ENCODE data around the gene FAM9B. TPM values are rescaled to one million over a fixed set of nuclear protein-coding genes. Genes with fewer than 3 reads are reported as not detected.

FAM9B gene
- total RNA-seq, 5 donors from 2014 or later (not counting 1 experiment from before 2014, with no cell fraction given): not detected

GRCh38 chrX:9062641-9063040, 28.7 kb upstream of the FAM9B start:
- peaks cover 4 to 13% (median 8%) of the 10 kb centered on the region in 3 donors for H3K9me3 Mint-ChIP-seq
- CTCF ChIA-PET: no interaction called here
- Histone ChIP-seq H3K9me3 (no peaks in the 10 kb centered on the region), H3K27ac (ENCODE audit: low read length) (no peak overlapping the region), H3K4me3 (ENCODE audit: control insufficient read depth in 1 of 2, extremely low read depth in 1 of 2, low read length in 1 of 2) (no peak overlapping the region), H3K4me1 (ENCODE audit: control insufficient read depth in 1 of 2, extremely low read depth in 1 of 2, insufficient read depth in 2 of 2, low read length in 2 of 2) (no peaks in the 10 kb centered on the region), H3K36me3 (ENCODE audit: control insufficient read depth in 2 of 2, extremely low read depth in 1 of 2, insufficient read depth in 1 of 2, low read length in 1 of 2) (no peaks in the 10 kb centered on the region), H3K27me3 (replicated peaks in 1 of 2; ENCODE audit: control insufficient read depth in 2 of 2, extremely low read depth in 1 of 2, insufficient read depth in 2 of 2, low read length in 1 of 2) (no peaks in the 10 kb centered on the region)
- peaks cover 0 to 17% of the 10 kb centered on the region in 2 donors for H3K27me3 Mint-ChIP-seq
- no peak overlapping the region for H3K27ac Mint-ChIP-seq
- no peaks in the 10 kb centered on the region for H3K4me1 Mint-ChIP-seq
- DNase-seq (no peak), ATAC-seq (replicated peaks in 1 of 4) (no peak)
- WGBS (ENCODE audit: insufficient coverage): 90% methylated on average over 2 of the region's 3 CpGs
- H3K36me3 Mint-ChIP-seq: no peaks in the 10 kb centered on the region
- no peak overlapping the region for H3K4me3 Mint-ChIP-seq
- POLR2A ChIA-PET: no interaction called here

- DNase-seq: no peak
- CTCF ChIA-PET: no interaction called here
- H3K9me3 Mint-ChIP-seq: no peaks in the 10 kb centered on the region
Measured at GRCh38 chrX:9055354-9055753, 21.4 kb upstream of the FAM9B start.

DNA sequence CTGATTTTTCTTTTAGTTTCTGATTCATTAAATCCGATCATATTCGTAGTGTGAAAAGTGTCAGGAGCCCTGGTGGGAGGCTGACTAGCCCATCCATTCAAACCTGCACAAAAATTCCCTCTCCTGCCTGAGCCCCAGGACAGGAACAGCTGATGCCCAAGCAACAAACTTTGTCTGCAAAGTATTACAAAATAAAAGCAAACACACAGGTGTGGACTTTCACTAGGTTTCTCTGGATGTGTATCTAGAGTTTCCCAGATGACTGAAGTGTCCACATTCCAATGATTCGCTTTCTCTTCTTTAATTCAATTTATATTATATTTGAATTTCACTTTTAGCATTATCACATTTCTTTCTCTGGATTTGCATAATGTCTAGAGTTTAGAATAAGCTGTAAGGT, 18.2 kb upstream of the FAM9B start:
- H3K27ac ChIP-seq (ENCODE audit: low read length): no peak overlapping the region
- ChIA-PET CTCF (interaction anchor here in 1 of 2 donors (0.6 kb wide), 1 partner anchor 14 kb away, joined by 3 read pairs; no protein-coding TSS in a partner anchor), POLR2A (no interaction called here)
- Mint-ChIP-seq H3K4me1 (no peaks in the 10 kb centered on the region), H3K36me3 (no peaks in the 10 kb centered on the region), H3K27ac (no peak overlapping the region), H3K9me3 (no peaks in the 10 kb centered on the region), H3K4me3 (no peak overlapping the region), H3K27me3 (peaks cover 0 to 12% of the 10 kb centered on the region in 2 donors)
- no peaks in the 10 kb centered on the region for H3K36me3 ChIP-seq (ENCODE audit: control insufficient read depth in 2 of 2, extremely low read depth in 1 of 2, insufficient read depth in 1 of 2, low read length in 1 of 2)
- no peak for DNase-seq
- H3K4me3 ChIP-seq (ENCODE audit: control insufficient read depth in 1 of 2, extremely low read depth in 1 of 2, low read length in 1 of 2): no peak overlapping the region
- H3K4me1 ChIP-seq (ENCODE audit: control insufficient read depth in 1 of 2, extremely low read depth in 1 of 2, insufficient read depth in 2 of 2, low read length in 2 of 2): no peaks in the 10 kb centered on the region
- ATAC-seq (replicated peaks in 1 of 4): no peak
- no peaks in the 10 kb centered on the region for H3K27me3 ChIP-seq (replicated peaks in 1 of 2; ENCODE audit: control insufficient read depth in 2 of 2, extremely low read depth in 1 of 2, insufficient read depth in 2 of 2, low read length in 1 of 2)
- no peaks in the 10 kb centered on the region for H3K9me3 ChIP-seq
- no CpG with 5 or more reads among the region's 3 CpGs for WGBS (ENCODE audit: insufficient coverage)

More at GRCh38 chrX:9055354-9055753, 21.4 kb upstream of the FAM9B start:
- Mint-ChIP-seq H3K27me3 (peaks cover 0 to 15% of the 10 kb centered on the region in 2 donors), H3K4me3 (no peak overlapping the region), H3K27ac (no peak overlapping the region), H3K4me1 (no peaks in the 10 kb centered on the region), H3K36me3 (no peaks in the 10 kb centered on the region)
- H3K27ac ChIP-seq (ENCODE audit: low read length): no peak overlapping the region
- no peaks in the 10 kb centered on the region for H3K9me3 ChIP-seq
- H3K4me1 ChIP-seq (ENCODE audit: control insufficient read depth in 1 of 2, extremely low read depth in 1 of 2, insufficient read depth in 2 of 2, low read length in 2 of 2): no peaks in the 10 kb centered on the region
- H3K27me3 ChIP-seq (replicated peaks in 1 of 2; ENCODE audit: control insufficient read depth in 2 of 2, extremely low read depth in 1 of 2, insufficient read depth in 2 of 2, low read length in 1 of 2): no peaks in the 10 kb centered on the region
- no peak overlapping the region for H3K4me3 ChIP-seq (ENCODE audit: control insufficient read depth in 1 of 2, extremely low read depth in 1 of 2, low read length in 1 of 2)
- no peaks in the 10 kb centered on the region for H3K36me3 ChIP-seq (ENCODE audit: control insufficient read depth in 2 of 2, extremely low read depth in 1 of 2, insufficient read depth in 1 of 2, low read length in 1 of 2)
- POLR2A ChIA-PET: no interaction called here
- no peak for ATAC-seq (replicated peaks in 1 of 4)
- WGBS (ENCODE audit: insufficient coverage): no CpG with 5 or more reads among the region's 2 CpGs

- H3K27ac ChIP-seq (ENCODE audit: low read length): no peak overlapping the region
- no peak overlapping the region for H3K27ac Mint-ChIP-seq
- H3K9me3 Mint-ChIP-seq: no peaks in the 10 kb centered on the region
- no peak overlapping the region for H3K4me3 Mint-ChIP-seq
- peaks cover 0 to 4% of the 10 kb centered on the region in 2 donors for H3K27me3 Mint-ChIP-seq
- WGBS (ENCODE audit: insufficient coverage): no CpG with 5 or more reads among the region's 3 CpGs
- H3K27me3 ChIP-seq (replicated peaks in 1 of 2; ENCODE audit: control insufficient read depth in 2 of 2, extremely low read depth in 1 of 2, insufficient read depth in 2 of 2, low read length in 1 of 2): no peaks in the 10 kb centered on the region
- H3K36me3 Mint-ChIP-seq: no peaks in the 10 kb centered on the region
- CTCF ChIA-PET: no interaction called here
- ATAC-seq (replicated peaks in 1 of 4) (no peak), DNase-seq (no peak)
- H3K4me1 Mint-ChIP-seq: no peaks in the 10 kb centered on the region
- POLR2A ChIA-PET: no interaction called here
- no peak overlapping the region for H3K4me3 ChIP-seq (ENCODE audit: control insufficient read depth in 1 of 2, extremely low read depth in 1 of 2, low read length in 1 of 2)
- H3K36me3 ChIP-seq (ENCODE audit: control insufficient read depth in 2 of 2, extremely low read depth in 1 of 2, insufficient read depth in 1 of 2, low read length in 1 of 2): no peaks in the 10 kb centered on the region
- no peaks in the 10 kb centered on the region for H3K9me3 ChIP-seq
- H3K4me1 ChIP-seq (ENCODE audit: control insufficient read depth in 1 of 2, extremely low read depth in 1 of 2, insufficient read depth in 2 of 2, low read length in 2 of 2): no peaks in the 10 kb centered on the region
Measured at GRCh38 chrX:9050331-9050730, 16.4 kb upstream of the FAM9B start.

GRCh38 chrX:9048801-9049200, 14.9 kb upstream of the FAM9B start:
- POLR2A ChIA-PET: no interaction called here
- ATAC-seq (replicated peaks in 1 of 4): no peak
- DNase-seq: no peak
- no CpG with 5 or more reads among the region's 1 CpG for WGBS (ENCODE audit: insufficient coverage)
- Histone ChIP-seq H3K27me3 (replicated peaks in 1 of 2; ENCODE audit: control insufficient read depth in 2 of 2, extremely low read depth in 1 of 2, insufficient read depth in 2 of 2, low read length in 1 of 2) (no peaks in the 10 kb centered on the region), H3K36me3 (ENCODE audit: control insufficient read depth in 2 of 2, extremely low read depth in 1 of 2, insufficient read depth in 1 of 2, low read length in 1 of 2) (no peaks in the 10 kb centered on the region), H3K9me3 (no peaks in the 10 kb centered on the region), H3K4me3 (ENCODE audit: control insufficient read depth in 1 of 2, extremely low read depth in 1 of 2, low read length in 1 of 2) (no peak overlapping the region), H3K4me1 (ENCODE audit: control insufficient read depth in 1 of 2, extremely low read depth in 1 of 2, insufficient read depth in 2 of 2, low read length in 2 of 2) (no peaks in the 10 kb centered on the region), H3K27ac (ENCODE audit: low read length) (no peak overlapping the region)
- H3K4me1 Mint-ChIP-seq: no peaks in the 10 kb centered on the region
- H3K27me3 Mint-ChIP-seq: no peaks in the 10 kb centered on the region
- H3K27ac Mint-ChIP-seq: no peak overlapping the region
- no peak overlapping the region for H3K4me3 Mint-ChIP-seq
- H3K36me3 Mint-ChIP-seq: no peaks in the 10 kb centered on the region
- no peaks in the 10 kb centered on the region for H3K9me3 Mint-ChIP-seq
- CTCF ChIA-PET: no interaction called here

DNA sequence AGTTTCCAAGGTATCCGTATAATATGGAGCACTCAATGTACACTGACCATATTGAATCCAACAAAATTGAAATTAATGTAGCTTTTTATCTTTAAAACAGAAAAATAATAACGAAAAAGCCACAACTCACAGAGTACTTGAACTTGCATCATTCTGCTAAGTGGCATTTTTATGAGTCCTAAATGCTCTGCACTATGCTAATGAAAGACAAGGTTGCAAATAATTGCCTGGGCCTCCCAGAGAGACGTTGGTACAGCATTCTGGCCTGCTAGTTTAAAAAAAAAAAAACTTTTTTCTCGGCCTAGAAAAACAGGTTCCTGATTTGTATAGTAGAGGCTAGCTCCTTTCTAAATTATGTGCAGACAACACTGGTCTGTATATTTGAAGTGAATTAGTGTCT, 4.3 kb upstream of the FAM9B start:
- no peaks in the 10 kb centered on the region for H3K4me1 ChIP-seq (ENCODE audit: control insufficient read depth in 1 of 2, extremely low read depth in 1 of 2, insufficient read depth in 2 of 2, low read length in 2 of 2)
- Mint-ChIP-seq H3K4me1 (peaks cover 0 to 3% (median 0%) of the 10 kb centered on the region in 3 donors), H3K4me3 (no peak overlapping the region), H3K27ac (no peak overlapping the region), H3K9me3 (peaks cover 0 to 2% (median 0%) of the 10 kb centered on the region in 3 donors), H3K36me3 (no peaks in the 10 kb centered on the region), H3K27me3 (no peaks in the 10 kb centered on the region)
- H3K27me3 ChIP-seq (replicated peaks in 1 of 2; ENCODE audit: control insufficient read depth in 2 of 2, extremely low read depth in 1 of 2, insufficient read depth in 2 of 2, low read length in 1 of 2): no peaks in the 10 kb centered on the region
- ChIA-PET POLR2A (no interaction called here), CTCF (interaction anchor here in 1 of 2 donors (0.7 kb wide), 1 partner anchor 13 kb away, joined by 3 read pairs; no protein-coding TSS in a partner anchor)
- H3K4me3 ChIP-seq (ENCODE audit: control insufficient read depth in 1 of 2, extremely low read depth in 1 of 2, low read length in 1 of 2): no peak overlapping the region
- DNase-seq (no peak), ATAC-seq (replicated peaks in 1 of 4) (no peak)
- H3K27ac ChIP-seq (ENCODE audit: low read length): no peak overlapping the region
- no peaks in the 10 kb centered on the region for H3K36me3 ChIP-seq (ENCODE audit: control insufficient read depth in 2 of 2, extremely low read depth in 1 of 2, insufficient read depth in 1 of 2, low read length in 1 of 2)
- H3K9me3 ChIP-seq: no peaks in the 10 kb centered on the region
- no CpG with 5 or more reads among the region's 4 CpGs for WGBS (ENCODE audit: insufficient coverage)

DNA sequence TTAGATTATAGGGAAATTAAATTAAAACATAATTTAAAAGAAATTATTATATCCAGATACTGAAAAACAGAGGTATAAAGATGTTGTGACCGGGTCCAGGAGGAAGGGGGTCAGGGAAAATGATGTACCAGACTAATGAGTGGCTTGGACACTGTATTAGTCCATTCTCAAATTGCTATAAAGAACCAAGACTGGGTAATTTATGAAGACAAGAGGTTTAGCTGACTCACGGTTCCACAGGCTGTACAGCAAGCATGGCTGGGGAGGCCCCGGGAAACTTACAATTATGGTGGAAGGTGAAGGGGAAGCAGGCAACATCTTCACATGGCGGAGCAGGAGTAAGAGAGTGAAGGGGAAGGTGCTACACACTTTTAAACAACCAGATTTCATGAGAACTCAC, 3.4 kb upstream of the FAM9B start:
- Mint-ChIP-seq H3K27me3 (no peaks in the 10 kb centered on the region), H3K4me1 (peaks cover 0 to 3% (median 0%) of the 10 kb centered on the region in 3 donors), H3K27ac (no peak overlapping the region), H3K9me3 (peaks cover 0 to 2% (median 0%) of the 10 kb centered on the region in 3 donors), H3K36me3 (no peaks in the 10 kb centered on the region), H3K4me3 (no peak overlapping the region)
- WGBS (ENCODE audit: insufficient coverage): no CpG with 5 or more reads among the region's 4 CpGs
- ChIA-PET CTCF (no interaction called here), POLR2A (no interaction called here)
- H3K27ac ChIP-seq (ENCODE audit: low read length): no peak overlapping the region
- no peaks in the 10 kb centered on the region for H3K36me3 ChIP-seq (ENCODE audit: control insufficient read depth in 2 of 2, extremely low read depth in 1 of 2, insufficient read depth in 1 of 2, low read length in 1 of 2)
- H3K4me3 ChIP-seq (ENCODE audit: control insufficient read depth in 1 of 2, extremely low read depth in 1 of 2, low read length in 1 of 2): no peak overlapping the region
- no peaks in the 10 kb centered on the region for H3K27me3 ChIP-seq (replicated peaks in 1 of 2; ENCODE audit: control insufficient read depth in 2 of 2, extremely low read depth in 1 of 2, insufficient read depth in 2 of 2, low read length in 1 of 2)
- H3K4me1 ChIP-seq (ENCODE audit: control insufficient read depth in 1 of 2, extremely low read depth in 1 of 2, insufficient read depth in 2 of 2, low read length in 2 of 2): no peaks in the 10 kb centered on the region
- DNase-seq (no peak), ATAC-seq (replicated peaks in 1 of 4) (no peak)
- no peaks in the 10 kb centered on the region for H3K9me3 ChIP-seq

All from T-cell (primary cell).